ENCODE measurements around the gene MRPS6. TPM values are rescaled to one million over a fixed set of nuclear protein-coding genes. Genes with fewer than 3 reads are reported as not detected.
A peak's percentile ranks its signal among the peaks of the same experiment; 100 is the strongest.

MRPS6 gene
- total RNA-seq, 2 experiments from 2014 or later, result 82.9 to 124 TPM

DNA sequence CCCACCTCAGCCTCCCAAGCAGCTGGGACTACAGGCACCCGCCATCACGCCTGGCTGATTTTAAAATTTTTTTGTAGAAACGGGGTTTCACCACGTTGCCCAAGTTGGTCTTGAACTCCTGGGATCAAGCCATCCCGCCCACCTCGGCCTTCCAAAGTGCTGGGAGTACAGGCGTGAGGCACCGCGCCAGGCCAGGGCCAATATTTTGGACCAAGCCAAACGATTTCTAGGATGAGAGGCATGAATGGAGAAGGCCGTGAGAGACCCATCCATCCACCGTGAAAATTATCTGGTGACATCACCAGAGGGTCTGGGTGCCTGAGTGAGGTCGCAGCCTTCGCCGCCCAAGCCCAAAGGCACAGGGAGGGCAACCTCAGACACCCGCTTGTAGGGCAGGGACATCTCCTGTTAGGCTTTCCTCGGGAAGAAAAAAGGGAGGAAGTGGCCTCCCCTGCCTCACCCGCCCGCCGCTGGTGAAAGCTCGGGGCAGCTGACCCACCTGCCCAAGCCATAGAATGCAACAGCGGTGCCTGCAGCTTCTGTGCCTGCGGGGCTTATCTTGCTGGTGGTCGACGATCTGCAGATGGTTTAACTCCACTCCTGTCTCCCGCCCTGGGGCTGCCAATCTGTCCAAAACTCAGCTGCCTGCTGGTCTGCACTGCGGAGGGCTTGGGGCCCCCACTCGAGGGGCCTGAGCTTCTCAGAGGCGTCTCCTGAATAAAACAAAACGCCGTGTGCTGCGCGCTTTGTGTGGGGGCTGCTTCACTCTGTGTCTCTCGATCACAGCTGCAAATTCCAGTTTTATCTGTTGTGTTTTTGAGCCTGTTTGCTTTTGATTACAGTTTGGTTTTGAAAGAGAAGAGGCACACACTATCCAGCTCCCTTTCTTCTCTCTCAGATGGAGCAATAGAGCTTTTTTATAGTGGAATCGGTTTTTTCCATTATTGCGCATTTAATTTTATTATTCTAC, 85.8 kb downstream of the MRPS6 start:
- peaks cover 26% of the 10 kb centered on the region for H3K36me3 Mint-ChIP-seq
- H3K4me3 Mint-ChIP-seq, result no peak overlapping the region

DNA sequence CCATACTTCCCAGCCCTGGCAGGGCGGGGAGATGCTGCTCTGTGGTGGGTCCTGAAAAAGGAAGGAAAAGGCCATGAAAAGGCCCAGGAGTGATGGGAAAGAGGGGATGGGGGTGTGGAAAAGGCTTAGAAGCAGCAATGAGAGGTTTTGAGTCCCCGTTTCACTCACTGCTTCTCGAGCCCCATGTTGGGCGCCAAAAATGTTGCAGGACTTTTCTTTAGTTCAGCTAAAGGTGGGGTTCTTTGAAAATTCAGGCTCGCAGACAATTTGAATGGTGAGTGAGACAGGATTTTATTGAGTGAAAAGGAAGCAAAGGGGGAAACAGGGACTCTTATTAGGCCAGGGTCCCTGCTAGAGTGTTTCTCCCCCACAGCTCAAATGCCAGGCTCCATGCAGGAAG, 93.1 kb downstream of the MRPS6 start:
- ATAC-seq, result no peak
- peak overlapping the region; percentile 49 for H3K27ac Mint-ChIP-seq
- no peak overlapping the region for H3K4me3 Mint-ChIP-seq
- peaks cover 59% of the 10 kb centered on the region for H3K36me3 Mint-ChIP-seq
- peaks cover 43% of the 10 kb centered on the region for H3K9me3 Mint-ChIP-seq (ENCODE audit: low read depth)
- H3K4me1 Mint-ChIP-seq, result no peaks in the 10 kb centered on the region
- DNase-seq, result no peak
- no peaks in the 10 kb centered on the region for H3K27me3 Mint-ChIP-seq
- CTCF ChIA-PET, result no interaction called here

More for the DNA sequence above, 85.8 kb downstream of the MRPS6 start:
- Mint-ChIP-seq H3K27ac (no peak overlapping the region), H3K27me3 (no peaks in the 10 kb centered on the region), H3K9me3 (ENCODE audit: low read depth) (peaks cover 10% of the 10 kb centered on the region), H3K4me1 (peaks cover 28% of the 10 kb centered on the region)
- CTCF ChIA-PET, result no interaction called here
- ATAC-seq (no peak), DNase-seq (no peak)

DNA sequence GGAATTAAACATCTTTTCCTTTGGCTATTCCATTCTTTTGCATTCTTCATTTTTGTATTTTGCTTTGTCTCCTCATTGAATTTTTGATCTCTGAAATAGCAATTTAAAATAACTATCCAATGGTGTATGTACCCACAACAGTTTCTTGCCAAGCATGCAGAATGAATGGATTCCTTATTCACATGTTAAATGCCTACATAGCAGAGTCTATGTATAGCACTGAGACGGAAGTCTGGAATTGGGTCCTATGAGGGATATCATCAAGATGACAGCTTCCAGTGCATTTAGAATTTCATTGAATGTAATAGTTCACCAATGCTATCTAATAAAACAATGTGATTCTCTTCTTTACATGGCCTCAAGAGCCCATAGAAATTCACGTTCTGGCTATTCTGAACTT, 97.5 kb downstream of the MRPS6 start:
- Mint-ChIP-seq H3K4me1 (no peaks in the 10 kb centered on the region), H3K9me3 (ENCODE audit: low read depth) (peaks cover 47% of the 10 kb centered on the region)

DNA sequence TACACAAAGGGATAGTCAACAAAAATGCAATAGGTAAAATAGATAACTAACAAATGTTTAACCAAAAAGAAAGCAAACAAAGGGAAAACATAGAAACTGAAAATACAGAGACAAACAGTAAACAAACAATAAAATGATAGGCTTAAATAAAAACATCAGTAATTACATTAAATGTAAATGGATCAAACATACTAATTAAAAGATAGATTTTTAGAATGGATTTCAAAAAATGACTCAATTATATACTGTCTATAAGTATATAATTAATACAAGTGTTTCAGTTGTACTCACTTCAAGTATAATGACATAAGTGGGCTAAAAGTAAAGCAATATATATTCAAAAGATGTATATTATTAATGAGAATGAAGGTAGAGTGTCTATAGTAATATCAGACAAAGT, 101.1 kb downstream of the MRPS6 start:
- ATAC-seq (no peak), DNase-seq (no peak)
- Mint-ChIP-seq H3K4me1 (no peaks in the 10 kb centered on the region), H3K9me3 (ENCODE audit: low read depth) (peaks cover 25% of the 10 kb centered on the region), H3K27ac (no peak overlapping the region), H3K27me3 (no peaks in the 10 kb centered on the region), H3K36me3 (peaks cover 27% of the 10 kb centered on the region), H3K4me3 (no peak overlapping the region)
- CTCF ChIA-PET, result no interaction called here

More for the DNA sequence above, 97.5 kb downstream of the MRPS6 start:
- peaks cover 57% of the 10 kb centered on the region for H3K36me3 Mint-ChIP-seq
- no peaks in the 10 kb centered on the region for H3K27me3 Mint-ChIP-seq
- DNase-seq, result no peak
- CTCF ChIA-PET, result no interaction called here
- no peak overlapping the region for H3K4me3 Mint-ChIP-seq
- no peak overlapping the region for H3K27ac Mint-ChIP-seq
- ATAC-seq, result no peak

DNA sequence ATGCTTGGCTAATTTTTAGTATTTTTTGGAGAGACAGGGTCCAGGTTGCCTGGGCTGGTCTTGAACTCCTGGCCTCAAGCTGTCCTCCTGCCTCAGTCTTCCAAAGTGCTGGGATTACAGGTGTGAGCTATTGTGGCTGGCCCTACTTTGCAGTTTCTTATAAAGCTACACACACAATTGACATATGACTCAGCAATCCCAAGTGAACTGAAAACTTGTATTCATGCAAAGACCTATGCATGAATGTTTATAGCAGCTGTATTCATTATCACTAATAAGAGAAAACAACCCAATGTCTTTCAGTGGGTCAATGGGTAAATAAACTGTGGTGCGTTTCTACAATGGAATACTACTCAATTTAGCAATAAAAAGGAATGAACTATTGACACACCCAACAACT, 103.1 kb downstream of the MRPS6 start:
- CTCF ChIA-PET, result no interaction called here
- Mint-ChIP-seq H3K4me1 (no peaks in the 10 kb centered on the region), H3K27ac (no peak overlapping the region), H3K27me3 (no peaks in the 10 kb centered on the region), H3K4me3 (no peak overlapping the region), H3K9me3 (ENCODE audit: low read depth) (peaks cover 24% of the 10 kb centered on the region), H3K36me3 (peaks cover 16% of the 10 kb centered on the region)
- no peak for ATAC-seq
- no peak for DNase-seq

DNA sequence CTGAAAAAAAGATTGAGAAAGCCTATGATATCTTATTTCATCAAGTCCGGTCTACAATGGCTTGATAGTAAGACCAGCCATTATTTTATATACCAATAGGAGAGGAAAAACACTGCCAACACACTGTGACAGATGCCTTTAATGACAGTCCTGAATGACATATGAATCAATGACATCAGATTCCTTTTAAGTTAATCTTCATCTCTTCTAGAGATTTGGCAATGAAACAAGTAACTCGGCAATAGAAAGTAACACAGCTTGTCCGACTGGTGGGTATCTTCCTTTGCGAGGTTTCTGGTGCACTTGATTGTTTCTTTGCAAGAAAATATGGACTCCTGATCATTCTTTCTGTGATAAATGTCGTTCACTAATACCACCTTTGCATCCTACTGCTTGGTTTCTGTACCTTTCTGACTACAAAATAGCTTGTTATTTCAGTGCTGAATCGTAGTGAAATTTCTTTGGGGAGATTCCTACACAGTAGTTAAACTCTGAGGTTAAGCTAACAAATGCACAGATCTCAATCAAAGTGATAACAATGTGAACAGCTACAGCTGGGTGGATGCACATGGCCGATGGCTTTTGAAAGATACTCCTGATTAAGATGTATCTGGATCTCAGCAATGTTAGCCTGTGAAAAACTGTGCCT, 104.7 kb downstream of the MRPS6 start:
- no peaks in the 10 kb centered on the region for H3K4me1 Mint-ChIP-seq
- no peak overlapping the region for H3K4me3 Mint-ChIP-seq
- DNase-seq (no peak), ATAC-seq (no peak)
- H3K36me3 Mint-ChIP-seq, result peaks cover 11% of the 10 kb centered on the region
- CTCF ChIA-PET, result no interaction called here
- H3K9me3 Mint-ChIP-seq (ENCODE audit: low read depth), result peaks cover 15% of the 10 kb centered on the region
- H3K27me3 Mint-ChIP-seq, result no peaks in the 10 kb centered on the region
- H3K27ac Mint-ChIP-seq, result no peak overlapping the region

DNA sequence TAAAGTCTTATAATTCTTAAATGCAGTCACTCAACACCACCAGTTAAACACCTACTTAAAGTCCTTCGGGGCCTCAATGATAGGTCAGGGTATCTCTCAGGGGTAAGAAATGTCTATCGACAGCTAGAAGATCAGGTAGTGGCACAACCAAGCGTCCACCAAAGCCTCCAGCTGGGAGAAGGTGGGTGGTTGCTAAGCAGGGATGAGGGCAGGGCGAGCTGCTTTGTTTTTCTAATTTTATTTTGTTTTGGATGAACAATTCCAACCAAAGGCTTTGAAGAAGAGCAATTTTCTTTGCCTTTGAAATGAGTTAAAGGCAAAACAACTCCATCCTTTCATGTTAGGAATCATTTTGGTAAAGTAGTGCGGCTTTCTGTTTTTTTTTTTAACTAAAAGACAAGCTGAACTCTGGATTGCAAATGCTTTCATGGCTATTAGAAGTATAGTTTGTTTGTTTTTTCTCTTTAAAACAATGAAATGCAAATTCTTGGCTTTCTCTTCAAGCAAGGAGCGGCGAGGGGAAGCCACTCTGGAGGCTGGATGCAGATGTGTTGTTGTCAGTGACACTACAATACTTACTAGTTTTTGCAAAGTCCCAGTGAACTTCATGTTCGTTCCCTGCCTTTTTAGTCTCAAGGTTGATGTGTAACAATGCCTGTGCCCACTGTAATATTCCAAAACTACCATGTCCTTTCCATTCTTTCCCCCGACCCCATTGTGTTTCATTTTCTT, 106.0 kb downstream of the MRPS6 start:
- H3K27ac Mint-ChIP-seq, result no peak overlapping the region
- ATAC-seq (no peak), DNase-seq (no peak)
- H3K36me3 Mint-ChIP-seq, result peaks cover 3% of the 10 kb centered on the region
- no peaks in the 10 kb centered on the region for H3K27me3 Mint-ChIP-seq
- no peaks in the 10 kb centered on the region for H3K4me1 Mint-ChIP-seq
- CTCF ChIA-PET, result no interaction called here
- no peak overlapping the region for H3K4me3 Mint-ChIP-seq
- H3K9me3 Mint-ChIP-seq (ENCODE audit: low read depth), result peaks cover 5% of the 10 kb centered on the region

DNA sequence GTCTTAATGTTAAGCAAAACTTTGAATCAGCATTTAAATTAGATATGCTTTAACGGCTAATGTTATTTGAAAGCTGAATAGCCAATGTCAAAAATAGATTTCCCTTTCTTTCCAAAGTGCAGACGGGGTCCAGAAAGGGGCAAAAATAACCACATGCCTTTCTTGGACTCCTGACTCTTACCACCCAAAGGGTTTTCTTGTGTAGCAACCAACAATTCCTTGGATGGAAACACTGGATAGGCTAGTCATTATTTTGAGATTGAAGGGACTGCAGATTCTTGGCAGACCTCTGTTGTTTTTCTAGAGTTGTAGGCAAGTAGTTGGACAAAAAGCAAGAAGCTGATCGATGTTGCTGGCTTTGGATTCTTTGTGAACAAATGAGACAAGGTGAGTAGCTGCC, 107.0 kb downstream of the MRPS6 start:
- no peaks in the 10 kb centered on the region for H3K4me1 Mint-ChIP-seq
- CTCF ChIA-PET, result no interaction called here

DNA sequence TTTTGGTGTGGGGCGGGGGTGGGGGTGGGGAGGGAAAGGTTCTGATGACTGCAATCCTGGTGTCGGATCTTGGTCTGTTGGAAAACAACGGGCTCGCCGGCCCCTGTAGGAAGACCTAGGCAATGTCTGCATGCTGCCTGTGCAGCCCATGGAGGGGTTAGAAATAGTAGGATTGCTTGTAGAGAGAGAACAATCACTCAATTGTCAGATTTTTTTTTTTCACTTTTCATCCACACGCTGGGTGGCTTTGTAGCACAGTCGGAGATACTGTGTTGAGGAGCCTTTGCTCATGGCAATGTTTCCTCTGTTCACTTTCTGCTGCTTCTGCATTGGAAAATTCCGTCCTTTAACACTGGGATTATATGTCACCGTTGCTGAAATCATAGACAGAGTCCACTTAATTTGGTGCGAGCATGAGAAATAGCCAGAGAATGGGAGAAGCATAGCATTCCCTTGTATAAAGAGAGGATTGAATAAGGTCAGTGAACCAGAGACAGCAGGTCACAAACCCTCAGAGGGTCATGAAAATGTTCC, 107.5 kb downstream of the MRPS6 start:
- Mint-ChIP-seq H3K27ac (no peak overlapping the region), H3K4me3 (no peak overlapping the region), H3K4me1 (no peaks in the 10 kb centered on the region), H3K27me3 (no peaks in the 10 kb centered on the region), H3K9me3 (ENCODE audit: low read depth) (peaks cover 2% of the 10 kb centered on the region), H3K36me3 (peaks cover 2% of the 10 kb centered on the region)
- DNase-seq (no peak), ATAC-seq (no peak)
- CTCF ChIA-PET, result no interaction called here

More for the DNA sequence above, 107.0 kb downstream of the MRPS6 start:
- peaks cover 2% of the 10 kb centered on the region for H3K36me3 Mint-ChIP-seq
- no peak overlapping the region for H3K27ac Mint-ChIP-seq
- H3K27me3 Mint-ChIP-seq, result no peaks in the 10 kb centered on the region
- ATAC-seq (no peak), DNase-seq (no peak)
- no peak overlapping the region for H3K4me3 Mint-ChIP-seq
- peaks cover 2% of the 10 kb centered on the region for H3K9me3 Mint-ChIP-seq (ENCODE audit: low read depth)

DNA sequence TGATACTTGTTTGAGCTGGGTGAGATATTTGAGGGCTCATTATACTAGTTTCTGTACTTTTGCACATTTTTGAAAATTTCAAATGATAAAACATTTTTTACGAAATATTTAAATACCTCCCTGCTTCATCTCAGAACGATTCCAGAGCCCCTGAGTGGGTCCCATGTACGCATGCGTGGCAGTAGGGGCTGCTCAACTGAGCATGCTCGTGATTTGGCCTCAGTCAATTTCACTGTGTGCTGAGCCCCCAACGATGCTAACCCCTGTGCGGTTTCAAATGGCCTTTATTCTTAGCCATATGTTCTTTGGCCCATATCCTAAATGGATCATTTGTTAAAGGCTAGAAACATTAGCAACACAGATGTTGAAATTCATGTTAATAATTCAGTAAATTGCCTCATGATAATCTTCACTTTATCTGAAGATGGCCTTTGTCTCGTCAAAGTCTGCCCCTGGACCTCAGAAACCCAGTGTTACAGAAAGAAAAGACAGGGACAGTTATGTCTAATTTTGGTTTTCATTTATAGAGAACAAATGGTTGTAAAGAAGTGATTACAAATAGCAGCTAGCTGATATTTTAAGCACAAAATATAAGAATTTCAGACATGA, 108.2 kb downstream of the MRPS6 start:
- DNase-seq, result no peak
- ATAC-seq, result no peak
- Mint-ChIP-seq H3K4me1 (no peaks in the 10 kb centered on the region), H3K27ac (no peak overlapping the region), H3K9me3 (ENCODE audit: low read depth) (peaks cover 2% of the 10 kb centered on the region), H3K4me3 (no peak overlapping the region), H3K27me3 (no peaks in the 10 kb centered on the region), H3K36me3 (peaks cover 2% of the 10 kb centered on the region)
- CTCF ChIA-PET, result no interaction called here

DNA sequence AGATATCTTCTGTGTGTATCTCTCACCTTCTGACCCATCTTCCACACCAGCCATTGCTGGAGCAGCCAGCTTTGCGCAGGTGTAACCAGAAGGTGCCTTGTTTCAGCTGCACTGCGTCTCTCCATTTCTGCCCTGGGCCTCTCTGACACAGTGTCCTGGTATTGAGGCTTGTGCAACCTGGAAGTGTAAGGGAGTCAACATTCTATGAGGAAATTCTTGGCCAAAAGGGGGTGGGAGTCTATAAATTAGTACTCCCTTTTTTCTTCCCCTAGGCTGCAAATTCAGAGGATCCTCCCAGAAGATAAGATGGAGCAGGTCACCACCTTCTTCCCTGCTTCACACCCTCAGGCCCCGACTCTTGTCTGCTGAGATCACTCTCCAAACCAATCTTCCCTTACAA, 109.1 kb downstream of the MRPS6 start:
- Mint-ChIP-seq H3K36me3 (peaks cover 4% of the 10 kb centered on the region), H3K9me3 (ENCODE audit: low read depth) (peaks cover 2% of the 10 kb centered on the region), H3K4me1 (no peaks in the 10 kb centered on the region), H3K27me3 (no peaks in the 10 kb centered on the region), H3K27ac (no peak overlapping the region), H3K4me3 (no peak overlapping the region)
- CTCF ChIA-PET, result no interaction called here
- no peak for DNase-seq
- no peak for ATAC-seq

DNA sequence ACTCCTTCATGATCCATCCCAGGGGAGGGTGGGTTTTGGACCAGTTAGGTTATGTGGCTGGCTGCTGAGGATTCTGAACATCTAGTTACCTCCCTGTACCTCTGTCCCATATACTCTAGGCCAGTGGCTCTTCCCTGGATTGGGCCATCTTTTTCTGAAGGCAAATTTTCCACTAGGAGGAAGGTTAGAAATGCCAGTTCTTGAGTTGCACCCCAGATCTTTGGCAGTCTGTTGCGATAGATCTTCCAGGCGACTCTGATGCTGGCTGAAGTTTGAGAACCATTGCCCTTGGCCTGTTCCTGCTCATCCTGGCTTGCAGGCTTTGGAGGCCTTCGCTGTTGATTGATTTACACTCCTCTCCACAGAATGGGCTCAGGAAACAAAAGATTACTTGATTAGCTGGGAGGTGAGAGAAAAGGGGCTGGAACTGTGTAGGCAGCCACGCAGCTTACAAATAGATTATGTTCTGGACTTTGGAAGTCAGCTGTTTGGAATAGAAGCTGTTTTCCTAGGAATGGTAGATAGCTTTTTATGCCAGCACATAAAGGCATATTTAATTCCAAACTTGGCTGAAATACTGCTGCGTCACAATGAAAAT, 110.1 kb downstream of the MRPS6 start:
- Mint-ChIP-seq H3K4me1 (no peaks in the 10 kb centered on the region), H3K27me3 (no peaks in the 10 kb centered on the region), H3K9me3 (ENCODE audit: low read depth) (no peaks in the 10 kb centered on the region), H3K36me3 (peaks cover 4% of the 10 kb centered on the region), H3K4me3 (no peak overlapping the region), H3K27ac (no peak overlapping the region)
- CTCF ChIA-PET, result no interaction called here
- DNase-seq (no peak), ATAC-seq (no peak)

DNA sequence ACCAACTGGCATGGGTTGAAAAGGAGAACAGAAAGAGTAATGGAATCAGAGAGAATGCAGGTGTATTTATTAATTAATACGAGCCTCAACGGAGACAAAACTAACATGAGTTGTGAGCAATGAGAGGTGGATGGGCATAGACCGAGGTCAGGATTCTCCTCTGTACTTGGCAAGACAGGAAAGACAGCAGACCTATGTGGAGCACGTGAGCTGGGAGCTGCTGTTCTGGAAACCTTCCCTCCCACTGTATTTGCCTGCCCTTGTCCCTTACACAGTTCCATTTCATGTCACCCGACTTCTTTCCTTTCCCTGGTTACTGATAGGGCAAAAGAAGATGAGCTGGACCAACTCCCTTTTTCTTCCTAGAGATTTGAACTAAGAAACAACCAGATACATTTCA, 110.9 kb downstream of the MRPS6 start:
- no peaks in the 10 kb centered on the region for H3K4me1 Mint-ChIP-seq
- no peak for DNase-seq
- H3K4me3 Mint-ChIP-seq, result no peak overlapping the region
- ATAC-seq, result no peak
- H3K27ac Mint-ChIP-seq, result no peak overlapping the region
- no peaks in the 10 kb centered on the region for H3K9me3 Mint-ChIP-seq (ENCODE audit: low read depth)
- no peaks in the 10 kb centered on the region for H3K27me3 Mint-ChIP-seq
- peaks cover 5% of the 10 kb centered on the region for H3K36me3 Mint-ChIP-seq
- CTCF ChIA-PET, result interaction anchor here (0.7 kb wide), 1 partner anchor 106 kb away, joined by 3 read pairs; no protein-coding TSS in a partner anchor
